Endothelial cell (in vitro differentiated cells): ENCODE data around the gene KCNMB4. TPM values are rescaled to one million over a fixed set of nuclear protein-coding genes. Genes with fewer than 3 reads are reported as not detected.
A peak's percentile ranks its signal among the peaks of the same experiment; 100 is the strongest.

Experiments
- DNase-seq: peaks from one replicate; pipeline ENCODE4 v3.0.0; 2021; ENCODE audit warnings: low spot score
- H3K27ac Mint-ChIP-seq: one replicate; pipeline ENCODE4 v1.8.0; 2021; ENCODE audit warnings: mixed read lengths, inconsistent platforms; ENCODE audit not compliant: unreplicated experiment
- H3K27me3 Mint-ChIP-seq: one replicate; pipeline ENCODE4 v1.8.0; 2021; ENCODE audit warnings: mild to moderate bottlenecking, moderate library complexity, mixed read lengths, inconsistent platforms; ENCODE audit not compliant: unreplicated experiment
- H3K36me3 Mint-ChIP-seq: one replicate; pipeline ENCODE4 v1.8.0; 2021; ENCODE audit warnings: mild to moderate bottlenecking, low read depth, mixed read lengths, inconsistent platforms; ENCODE audit not compliant: unreplicated experiment
- H3K4me1 Mint-ChIP-seq: one replicate; pipeline ENCODE4 v1.8.0; 2021; ENCODE audit warnings: mild to moderate bottlenecking, mixed read lengths, inconsistent platforms; ENCODE audit not compliant: unreplicated experiment
- H3K4me3 Mint-ChIP-seq: one replicate; pipeline ENCODE4 v1.8.0; 2021; ENCODE audit warnings: mild to moderate bottlenecking, mixed read lengths, inconsistent platforms; ENCODE audit not compliant: unreplicated experiment
- H3K9me3 Mint-ChIP-seq: one replicate; pipeline ENCODE4 v1.8.0; 2021; ENCODE audit warnings: mixed read lengths, inconsistent platforms; ENCODE audit not compliant: unreplicated experiment
- total RNA-seq: library from RNA; stranded (reverse); fragmentation: NEBNext Ultra II Directional; extraction: Animal tissue kit (Norgen Biotek cat#: 25700); gene quantifications from one replicate; pipeline ENCODE4 v1.2.1, GENCODE V29; 2021; ENCODE audit not compliant: unreplicated experiment
- TF ChIP-seq, protein P1 (sequence below): fragments of 200-600 bp; sonication (generic); IDR thresholded peaks from one replicate; pipeline ENCODE4 v1.5.0; 2021; ENCODE audit warnings: antibody characterized with exemption; ENCODE audit not compliant: unreplicated experiment

Gene KCNMB4
- total RNA-seq, 1 donor from 2014 or later: 17.4 TPM

DNA sequence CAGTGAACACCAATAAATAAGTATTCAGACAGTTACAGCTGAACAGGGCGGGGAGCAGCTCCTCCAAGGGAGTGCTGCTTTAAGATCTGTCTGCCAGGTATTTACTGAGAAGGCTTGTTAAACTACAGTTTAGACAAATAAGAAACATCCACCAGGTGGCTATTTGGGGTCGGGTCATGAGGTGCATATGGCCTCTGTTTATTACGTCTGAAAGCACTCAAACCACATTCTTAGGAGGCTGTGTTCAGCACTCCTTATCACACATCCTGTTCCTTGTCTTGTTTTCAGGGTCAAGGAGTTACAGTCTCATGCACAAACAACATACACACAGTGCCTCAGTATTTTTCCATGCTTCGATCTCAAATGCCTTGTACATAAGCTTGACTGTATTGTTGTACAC, 78.8 kb downstream of the KCNMB4 start:
- Mint-ChIP-seq H3K36me3 (peaks cover 21% of the 10 kb centered on the region), H3K27ac (peak overlapping the region; percentile 57), H3K4me3 (no peak overlapping the region), H3K9me3 (peaks cover 7% of the 10 kb centered on the region), H3K4me1 (peaks cover 20% of the 10 kb centered on the region), H3K27me3 (peaks cover 6% of the 10 kb centered on the region)
- no peak for DNase-seq
- TF ChIP-seq, protein P1, sequence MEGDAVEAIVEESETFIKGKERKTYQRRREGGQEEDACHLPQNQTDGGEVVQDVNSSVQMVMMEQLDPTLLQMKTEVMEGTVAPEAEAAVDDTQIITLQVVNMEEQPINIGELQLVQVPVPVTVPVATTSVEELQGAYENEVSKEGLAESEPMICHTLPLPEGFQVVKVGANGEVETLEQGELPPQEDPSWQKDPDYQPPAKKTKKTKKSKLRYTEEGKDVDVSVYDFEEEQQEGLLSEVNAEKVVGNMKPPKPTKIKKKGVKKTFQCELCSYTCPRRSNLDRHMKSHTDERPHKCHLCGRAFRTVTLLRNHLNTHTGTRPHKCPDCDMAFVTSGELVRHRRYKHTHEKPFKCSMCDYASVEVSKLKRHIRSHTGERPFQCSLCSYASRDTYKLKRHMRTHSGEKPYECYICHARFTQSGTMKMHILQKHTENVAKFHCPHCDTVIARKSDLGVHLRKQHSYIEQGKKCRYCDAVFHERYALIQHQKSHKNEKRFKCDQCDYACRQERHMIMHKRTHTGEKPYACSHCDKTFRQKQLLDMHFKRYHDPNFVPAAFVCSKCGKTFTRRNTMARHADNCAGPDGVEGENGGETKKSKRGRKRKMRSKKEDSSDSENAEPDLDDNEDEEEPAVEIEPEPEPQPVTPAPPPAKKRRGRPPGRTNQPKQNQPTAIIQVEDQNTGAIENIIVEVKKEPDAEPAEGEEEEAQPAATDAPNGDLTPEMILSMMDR: no peak

DNA sequence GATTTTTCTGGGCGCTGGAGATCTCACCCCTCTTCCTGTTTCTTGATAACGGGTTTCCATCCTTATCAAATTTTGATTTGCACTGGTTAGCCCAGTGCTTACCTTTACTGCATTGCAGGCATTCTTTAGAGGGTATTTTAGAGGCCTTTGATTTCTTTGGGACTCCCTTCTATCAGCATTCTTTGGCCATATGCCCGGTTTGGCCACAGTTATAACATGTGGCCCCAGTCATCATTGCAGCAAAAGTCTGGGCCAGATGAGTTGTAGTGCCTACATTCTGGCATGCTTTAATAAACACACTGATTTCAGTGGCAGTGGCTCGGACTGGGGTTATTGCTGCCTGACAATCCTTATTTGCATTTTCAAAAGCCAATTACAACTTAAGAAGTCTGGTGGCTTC, 82.3 kb downstream of the KCNMB4 start:
- TF ChIP-seq, protein P1: no peak
- H3K9me3 Mint-ChIP-seq: peaks cover 14% of the 10 kb centered on the region

DNA sequence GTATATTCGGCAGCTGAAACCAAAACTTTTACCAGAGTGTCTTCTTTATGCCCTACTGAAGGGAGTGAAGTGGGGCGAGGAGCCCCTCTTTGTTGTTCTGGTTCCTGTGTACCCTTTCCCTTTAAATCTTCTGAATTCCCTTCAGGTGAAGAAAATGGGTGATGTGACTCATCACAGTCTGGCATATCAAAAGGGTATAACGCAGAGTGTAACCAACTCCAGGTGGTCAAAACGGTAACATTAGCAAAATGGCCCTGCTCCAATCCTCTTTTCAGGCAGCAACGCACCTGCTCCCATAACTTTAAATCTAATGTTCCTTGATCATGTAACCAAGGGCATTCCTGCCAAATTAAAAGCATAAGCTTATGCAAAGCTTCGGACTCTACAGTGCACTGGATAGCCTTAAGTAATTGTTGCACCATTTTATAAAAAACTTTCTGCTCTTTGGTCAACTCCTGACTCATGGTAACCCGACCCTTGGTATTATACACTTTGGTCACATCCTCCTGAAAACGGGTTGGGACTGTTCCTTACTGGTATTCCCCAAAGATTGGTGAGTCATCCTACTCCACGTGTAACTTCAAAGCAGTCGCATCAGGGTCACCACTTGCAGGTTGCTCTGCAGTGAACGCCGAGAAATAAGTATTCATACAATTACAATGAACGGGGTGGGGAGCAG, 83.1 kb downstream of the KCNMB4 start:
- no peak for DNase-seq
- Mint-ChIP-seq H3K9me3 (peaks cover 14% of the 10 kb centered on the region), H3K4me3 (peak overlapping the region; percentile 18), H3K4me1 (peaks cover 16% of the 10 kb centered on the region), H3K36me3 (peaks cover 33% of the 10 kb centered on the region), H3K27me3 (peaks cover 6% of the 10 kb centered on the region), H3K27ac (no peak overlapping the region)
- TF ChIP-seq, protein P1: no peak

More for the DNA sequence above, 82.3 kb downstream of the KCNMB4 start:
- Mint-ChIP-seq H3K4me3 (no peak overlapping the region), H3K4me1 (peaks cover 20% of the 10 kb centered on the region), H3K27ac (no peak overlapping the region), H3K36me3 (peaks cover 33% of the 10 kb centered on the region), H3K27me3 (peaks cover 6% of the 10 kb centered on the region)
- no peak for DNase-seq

DNA sequence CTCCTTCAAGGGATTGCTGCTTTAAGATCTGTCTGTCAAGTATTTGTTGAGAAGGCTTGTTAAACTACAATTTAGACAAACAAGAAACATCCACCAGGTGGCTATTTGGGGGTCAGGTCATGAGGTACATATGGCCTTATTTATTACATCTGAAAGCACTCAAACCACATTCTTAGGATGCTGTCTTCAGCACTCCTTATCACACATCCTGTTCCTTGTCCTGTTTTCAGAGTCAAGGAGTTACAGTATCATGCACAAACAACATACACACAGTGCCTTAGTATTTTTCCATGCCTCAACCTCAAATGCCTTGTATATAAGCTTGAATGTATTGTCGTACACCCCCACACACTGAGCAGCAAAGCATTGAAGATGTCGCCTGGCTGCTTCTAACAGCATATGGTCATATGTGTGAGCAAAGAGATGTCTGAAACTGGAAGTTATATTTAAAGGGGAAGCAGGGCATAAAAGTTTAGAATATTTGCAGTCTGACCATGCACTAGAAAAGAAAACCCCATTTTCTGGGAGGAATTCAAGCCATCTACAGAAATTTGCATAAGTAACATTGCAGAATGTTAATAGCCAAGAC, 83.8 kb downstream of the KCNMB4 start:
- Mint-ChIP-seq H3K27ac (no peak overlapping the region), H3K4me3 (peak overlapping the region; percentile 18), H3K4me1 (peaks cover 10% of the 10 kb centered on the region), H3K9me3 (peaks cover 14% of the 10 kb centered on the region), H3K36me3 (peaks cover 33% of the 10 kb centered on the region), H3K27me3 (peaks cover 6% of the 10 kb centered on the region)
- DNase-seq: no peak
- TF ChIP-seq, protein P1: no peak

DNA sequence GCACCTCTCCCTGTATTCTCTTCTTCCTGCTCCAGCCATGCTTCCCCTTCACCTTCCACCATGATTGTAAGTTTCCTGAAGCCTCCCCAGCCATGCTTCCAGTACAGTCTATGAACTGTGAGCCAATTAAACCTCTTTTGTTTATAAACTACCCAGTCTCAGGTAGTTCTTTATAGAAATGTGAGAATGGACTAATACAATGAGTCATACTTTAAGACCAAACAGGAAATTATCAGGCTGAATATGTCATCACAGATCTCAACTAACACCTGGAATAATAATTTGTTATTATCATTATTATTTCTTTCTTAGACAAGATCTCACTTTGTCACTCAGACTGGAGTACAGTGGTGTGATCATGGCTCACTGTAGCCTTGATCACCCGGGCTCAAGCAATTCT, 85.4 kb downstream of the KCNMB4 start:
- H3K9me3 Mint-ChIP-seq: peaks cover 14% of the 10 kb centered on the region
- TF ChIP-seq, protein P1: no peak

More for the DNA sequence above, 85.4 kb downstream of the KCNMB4 start:
- Mint-ChIP-seq H3K4me1 (no peaks in the 10 kb centered on the region), H3K27ac (no peak overlapping the region), H3K27me3 (peaks cover 8% of the 10 kb centered on the region), H3K36me3 (peaks cover 33% of the 10 kb centered on the region), H3K4me3 (peak overlapping the region; percentile 60)
- no peak for DNase-seq
